ENCODE results near the gene DXO. TPM values are rescaled to one million over a fixed set of nuclear protein-coding genes. Genes with fewer than 3 reads are reported as not detected.
"Not testable (repeated sequence)": the region's sequence is repeated elsewhere in the genome, so short reads cannot be mapped to it uniquely, and the experiment has no call there.

DXO gene
- total RNA-seq: 10.6 and 16.9 TPM in 2 replicates

DNA sequence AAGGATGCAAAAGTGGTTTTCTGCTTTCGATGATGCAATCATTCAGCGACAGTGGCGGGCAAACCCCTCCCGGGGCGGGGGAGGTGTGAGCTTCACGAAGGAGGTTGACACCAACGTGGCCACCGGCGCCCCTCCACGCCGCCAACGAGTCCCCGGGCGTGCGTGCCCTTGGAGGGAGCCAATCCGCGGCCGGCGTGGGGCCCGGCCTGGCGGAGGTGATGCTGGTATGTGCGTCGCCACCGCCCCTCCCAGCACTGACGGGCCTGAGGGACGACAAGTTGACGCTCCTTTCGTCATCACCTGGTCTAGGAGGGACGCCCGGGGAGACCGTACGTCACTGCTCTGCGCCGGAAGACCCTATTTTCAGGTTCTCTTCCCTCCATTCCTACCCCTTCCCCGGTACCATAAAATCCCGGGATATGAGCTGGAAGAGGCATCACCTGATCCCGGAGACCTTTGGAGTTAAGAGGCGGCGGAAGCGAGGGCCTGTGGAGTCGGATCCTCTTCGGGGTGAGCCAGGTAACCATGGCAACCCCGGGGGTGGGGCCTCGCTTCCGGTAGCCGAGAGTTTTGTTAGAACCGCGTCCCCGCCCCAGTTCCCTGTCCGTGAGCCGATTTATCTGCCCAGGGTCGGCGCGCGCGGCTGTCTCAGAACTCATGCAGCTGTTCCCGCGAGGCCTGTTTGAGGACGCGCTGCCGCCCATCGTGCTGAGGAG, at the start of gene DXO:
Gene DXO, minus strand, starts transcription at position 146 of the 716 bp plus-strand sequence. CDS start 463 bp downstream, outside the sequence.
- DNase-seq (ENCODE audit: low read depth): peak; percentile 95

DNA sequence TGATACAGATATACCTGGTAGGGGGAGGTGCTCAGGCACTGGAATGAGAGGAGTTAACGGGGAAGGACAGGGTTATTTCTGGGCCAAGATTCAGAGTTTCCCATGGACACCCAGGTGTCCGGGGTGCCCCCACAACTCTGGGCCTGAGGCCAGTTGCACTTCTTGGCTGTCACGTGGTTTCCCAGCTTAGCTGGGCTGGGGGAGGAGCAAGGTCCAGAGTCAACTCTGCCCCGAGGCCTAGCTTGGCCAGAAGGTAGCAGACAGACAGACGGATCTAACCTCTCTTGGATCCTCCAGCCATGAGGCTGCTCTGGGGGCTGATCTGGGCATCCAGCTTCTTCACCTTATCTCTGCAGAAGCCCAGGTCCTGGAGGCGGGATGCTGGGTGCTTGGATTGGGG, 42.6 kb upstream of the DXO start, which contains the start of gene C4B:
Gene C4B, plus strand, starts transcription at position 249 of the 400 bp plus-strand sequence. Its CDS starts 51 bp downstream, at position 300.
- DNase-seq (ENCODE audit: low read depth): not testable (repeated sequence)

DNA sequence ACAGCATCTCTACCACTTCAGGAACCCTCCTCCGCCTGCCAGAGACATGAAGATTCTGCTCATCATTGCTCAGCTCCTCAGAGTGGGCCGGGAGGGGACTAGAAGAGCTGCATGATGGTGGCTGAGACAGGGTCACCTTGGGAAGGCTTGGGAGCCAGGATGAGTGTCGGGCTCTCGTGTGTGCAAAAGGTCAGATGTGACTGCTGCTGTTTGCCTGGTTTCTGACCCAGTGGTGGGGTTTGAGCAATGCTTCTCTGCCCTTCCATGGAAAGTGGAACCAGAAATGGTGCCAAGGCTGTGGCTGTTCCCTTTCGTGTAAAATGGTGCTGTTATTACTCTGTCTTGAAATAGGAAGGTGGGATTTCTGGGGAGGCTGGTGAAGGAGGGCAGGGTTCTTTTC, 41.8 kb upstream of the DXO start:
- DNase-seq (ENCODE audit: low read depth): not testable (repeated sequence)

DNA sequence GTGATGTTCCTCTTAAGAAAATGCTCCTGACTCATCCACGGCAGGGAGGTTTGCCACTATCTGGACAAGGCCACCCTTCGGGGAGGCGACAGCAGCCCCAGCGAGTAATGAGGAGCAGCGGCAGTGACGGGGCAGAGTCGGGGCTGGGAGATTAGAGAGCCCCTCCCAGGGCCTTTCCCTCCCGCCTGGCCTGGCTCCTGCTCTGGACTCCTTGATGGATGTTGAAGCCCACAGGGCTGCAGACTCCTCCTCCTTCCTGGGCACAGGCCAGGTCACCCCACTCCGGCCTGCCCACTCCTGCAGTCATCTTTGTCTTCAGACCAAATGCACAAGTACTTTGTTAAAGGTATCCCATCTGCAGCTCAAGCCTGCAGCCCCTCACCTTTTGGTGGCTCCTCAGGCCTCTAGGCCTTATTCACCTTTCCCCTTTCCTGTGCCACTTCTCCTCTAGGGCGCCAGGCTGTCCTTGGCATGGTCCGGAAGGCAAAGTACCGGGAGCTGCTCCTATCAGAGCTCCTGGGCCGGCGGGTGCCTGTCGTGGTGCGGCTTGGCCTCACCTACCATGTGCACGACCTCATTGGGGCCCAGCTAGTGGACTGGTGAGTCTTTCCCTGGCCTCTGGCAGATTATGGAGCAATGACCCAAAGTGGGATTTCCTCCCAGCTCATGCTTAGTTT, 41.1 kb upstream of the DXO start:
- DNase-seq (ENCODE audit: low read depth): not testable (repeated sequence)

DNA sequence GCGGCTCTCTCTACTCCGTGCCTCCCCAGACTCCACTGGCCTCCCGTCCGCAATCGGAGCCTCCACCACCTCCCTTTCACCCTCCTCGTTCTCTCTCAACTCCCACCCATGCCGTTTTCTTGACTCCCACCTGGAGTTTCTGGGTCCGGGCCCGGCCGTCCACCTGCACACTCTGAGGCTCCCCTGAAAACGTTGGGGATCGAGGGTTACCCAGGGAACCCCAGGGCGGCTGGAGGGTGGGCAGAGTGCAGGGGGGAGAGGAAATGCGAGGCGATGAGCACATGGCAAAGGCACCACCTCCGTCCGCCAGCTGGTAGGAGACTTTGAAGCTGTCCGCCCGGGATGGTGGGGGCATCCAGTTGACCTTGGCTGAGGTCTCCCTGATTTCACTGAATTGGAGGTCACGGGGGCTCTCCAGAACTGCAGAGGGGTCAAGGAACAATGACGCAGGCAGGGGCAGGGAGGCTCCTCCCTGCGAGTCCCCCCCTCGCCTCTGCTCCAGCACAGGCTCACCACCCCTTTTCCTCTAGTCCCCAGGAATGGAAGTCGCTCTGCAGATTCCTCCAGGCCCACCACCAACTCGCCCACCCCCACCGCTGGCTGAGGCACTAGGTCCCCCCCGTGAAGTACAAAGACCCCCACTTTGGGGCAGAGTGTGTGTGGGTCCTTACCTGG, 39.1 kb upstream of the DXO start:
- not testable (repeated sequence) for DNase-seq (ENCODE audit: low read depth)

DNA sequence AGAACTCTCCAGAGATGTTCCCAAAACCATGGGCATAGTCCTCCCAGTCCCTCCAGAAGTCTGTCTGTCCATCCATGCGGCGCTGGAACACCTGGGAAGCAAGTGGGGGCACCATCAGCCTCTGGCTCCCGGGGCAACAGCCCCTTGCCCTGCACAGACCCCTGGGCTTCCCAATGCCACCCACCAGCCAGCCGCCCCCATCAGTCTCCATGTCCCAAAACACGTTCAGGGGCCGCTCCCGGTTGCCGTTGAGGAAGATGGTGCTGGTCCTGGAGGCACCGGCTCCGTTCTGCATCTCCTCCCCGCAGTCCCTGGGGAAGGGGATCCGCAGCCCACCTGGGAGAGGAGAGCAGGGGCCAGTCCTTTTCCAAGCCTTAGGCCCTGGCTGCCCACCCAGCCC, 37.6 kb upstream of the DXO start:
- not testable (repeated sequence) for DNase-seq (ENCODE audit: low read depth)

DNA sequence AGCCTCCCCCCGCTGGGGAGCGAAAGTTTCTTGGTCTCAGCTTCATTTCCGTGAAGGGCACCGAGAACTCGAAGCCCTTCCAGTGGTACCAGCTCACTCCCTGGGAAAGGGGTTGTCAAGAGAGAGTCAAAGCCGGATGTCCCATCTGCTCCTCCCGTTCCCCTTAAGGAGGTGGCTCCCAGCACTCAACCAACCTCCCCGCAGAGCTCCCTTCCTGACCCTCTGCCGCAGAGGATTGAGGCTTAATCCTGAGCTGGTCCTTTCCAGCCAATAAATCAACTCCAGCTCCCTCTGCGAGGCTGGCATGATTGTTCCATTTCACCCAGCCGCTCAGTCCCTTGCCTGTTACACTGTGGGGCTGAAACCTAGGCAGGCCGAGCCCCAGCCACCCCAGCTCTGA, 36.7 kb upstream of the DXO start:
- DNase-seq (ENCODE audit: low read depth): not testable (repeated sequence)

DNA sequence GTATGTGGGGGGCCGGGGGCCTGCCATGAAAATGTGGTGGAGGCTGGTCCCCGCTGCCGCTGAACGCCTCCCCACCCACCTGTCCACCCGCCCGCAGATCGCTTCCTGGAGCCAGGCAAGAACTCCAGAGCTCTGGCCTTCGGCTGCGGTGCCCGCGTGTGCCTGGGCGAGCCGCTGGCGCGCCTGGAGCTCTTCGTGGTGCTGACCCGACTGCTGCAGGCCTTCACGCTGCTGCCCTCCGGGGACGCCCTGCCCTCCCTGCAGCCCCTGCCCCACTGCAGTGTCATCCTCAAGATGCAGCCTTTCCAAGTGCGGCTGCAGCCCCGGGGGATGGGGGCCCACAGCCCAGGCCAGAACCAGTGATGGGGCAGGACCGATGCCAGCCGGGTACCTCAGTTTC, 36.1 kb upstream of the DXO start:
- not testable (repeated sequence) for DNase-seq (ENCODE audit: low read depth)

DNA sequence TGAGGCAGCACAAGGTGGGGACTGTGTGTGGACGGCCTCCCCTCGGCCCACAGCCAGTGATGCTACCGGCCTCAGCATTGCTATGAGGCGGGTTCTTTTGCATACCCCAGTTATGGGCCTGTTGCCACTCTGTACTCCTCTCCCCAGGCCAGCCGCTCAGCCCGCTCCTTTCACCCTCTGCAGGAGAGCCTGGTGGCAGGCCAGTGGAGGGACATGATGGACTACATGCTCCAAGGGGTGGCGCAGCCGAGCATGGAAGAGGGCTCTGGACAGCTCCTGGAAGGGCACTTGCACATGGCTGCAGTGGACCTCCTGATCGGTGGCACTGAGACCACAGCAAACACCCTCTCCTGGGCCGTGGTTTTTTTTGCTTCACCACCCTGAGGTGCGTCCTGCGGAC, 35.1 kb upstream of the DXO start:
- not testable (repeated sequence) for DNase-seq (ENCODE audit: low read depth)

DNA sequence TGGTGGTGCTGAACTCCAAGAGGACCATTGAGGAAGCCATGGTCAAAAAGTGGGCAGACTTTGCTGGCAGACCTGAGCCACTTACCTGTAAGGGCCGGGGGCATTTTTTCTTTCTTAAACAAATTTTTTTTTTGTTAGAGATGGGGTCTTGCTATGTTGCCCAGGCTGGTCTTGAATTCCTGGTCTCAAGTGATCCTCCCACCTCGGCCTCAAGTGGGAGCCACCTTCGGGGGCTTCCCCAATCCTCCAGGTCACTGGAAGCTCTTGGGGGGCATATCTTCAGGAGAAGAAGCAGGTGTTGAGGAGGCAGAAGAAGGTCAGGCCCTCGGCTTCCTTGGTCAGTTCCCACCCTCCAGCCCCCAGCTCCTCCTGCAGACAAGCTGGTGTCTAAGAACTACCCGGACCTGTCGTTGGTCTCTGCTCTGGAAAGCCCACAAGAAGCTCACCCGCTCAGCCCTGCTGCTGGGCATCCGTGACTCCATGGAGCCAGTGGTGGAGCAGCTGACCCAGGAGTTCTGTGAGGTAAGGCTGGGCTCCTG, 34.1 kb upstream of the DXO start:
- DNase-seq (ENCODE audit: low read depth): not testable (repeated sequence)

DNA sequence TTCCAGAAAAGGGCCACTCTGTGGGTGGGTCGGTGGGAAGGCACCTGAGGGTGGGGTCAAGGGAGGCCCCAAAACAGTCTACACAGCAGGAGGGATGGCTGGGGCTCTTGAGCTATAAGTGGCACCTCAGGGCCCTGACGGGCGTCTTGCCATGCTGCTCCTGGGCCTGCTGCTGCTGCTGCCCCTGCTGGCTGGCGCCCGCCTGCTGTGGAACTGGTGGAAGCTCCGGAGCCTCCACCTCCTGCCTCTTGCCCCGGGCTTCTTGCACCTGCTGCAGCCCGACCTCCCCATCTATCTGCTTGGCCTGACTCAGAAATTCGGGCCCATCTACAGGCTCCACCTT, 33.6 kb upstream of the DXO start:
- not testable (repeated sequence) for DNase-seq (ENCODE audit: low read depth)

DNA sequence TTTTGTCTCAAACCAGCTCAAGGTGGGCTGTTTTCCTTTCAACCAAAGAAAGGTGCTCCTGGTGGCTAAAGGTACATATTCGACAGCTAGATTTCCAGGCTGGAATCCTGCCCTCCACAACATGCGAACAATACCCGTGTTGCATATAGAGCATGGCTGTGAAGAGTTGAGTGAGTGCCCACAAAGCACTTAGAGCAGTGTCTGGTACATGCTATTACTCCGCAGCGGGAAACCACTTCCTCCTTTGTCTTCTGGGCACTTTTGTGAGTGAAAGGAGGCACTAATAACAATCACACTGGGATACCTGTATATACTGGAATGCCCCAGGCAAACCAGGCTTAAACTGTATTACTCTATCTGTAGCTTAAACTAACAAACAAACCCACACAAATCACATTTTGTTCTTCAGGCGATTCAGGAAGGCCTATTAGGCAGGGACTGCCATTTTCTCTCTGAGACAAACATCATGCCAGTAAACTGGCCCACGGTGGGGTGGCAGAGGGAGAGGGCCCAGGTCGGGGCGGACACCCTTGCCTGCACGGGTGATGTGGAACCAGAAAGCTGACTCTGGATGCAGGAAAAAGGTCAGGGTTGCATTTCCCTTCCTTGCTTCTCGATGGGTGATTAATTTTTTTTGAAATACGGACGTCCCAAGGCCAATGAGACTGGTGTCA, 33.1 kb upstream of the DXO start:
- not testable (repeated sequence) for DNase-seq (ENCODE audit: low read depth)

DNA sequence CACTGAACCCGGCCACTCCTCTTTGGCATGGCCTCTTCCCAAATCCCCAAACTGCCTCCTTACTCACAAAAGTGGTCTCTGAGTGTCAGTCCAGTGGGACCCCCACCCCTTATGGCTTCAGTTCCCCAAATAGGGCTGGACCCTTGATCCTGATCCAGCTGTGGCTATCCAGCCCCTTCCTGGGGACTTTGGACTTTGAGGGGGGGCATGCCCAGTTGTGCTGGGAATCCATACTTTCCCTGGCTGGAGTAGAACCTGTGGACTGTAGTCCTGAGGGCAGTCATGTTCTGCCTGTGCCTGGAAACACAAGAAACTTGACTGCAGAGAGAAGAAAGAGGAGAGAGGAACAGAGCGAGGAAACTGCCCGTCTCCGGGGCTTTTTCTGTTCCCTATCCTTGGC, 32.5 kb upstream of the DXO start:
- not testable (repeated sequence) for DNase-seq (ENCODE audit: low read depth)

DNA sequence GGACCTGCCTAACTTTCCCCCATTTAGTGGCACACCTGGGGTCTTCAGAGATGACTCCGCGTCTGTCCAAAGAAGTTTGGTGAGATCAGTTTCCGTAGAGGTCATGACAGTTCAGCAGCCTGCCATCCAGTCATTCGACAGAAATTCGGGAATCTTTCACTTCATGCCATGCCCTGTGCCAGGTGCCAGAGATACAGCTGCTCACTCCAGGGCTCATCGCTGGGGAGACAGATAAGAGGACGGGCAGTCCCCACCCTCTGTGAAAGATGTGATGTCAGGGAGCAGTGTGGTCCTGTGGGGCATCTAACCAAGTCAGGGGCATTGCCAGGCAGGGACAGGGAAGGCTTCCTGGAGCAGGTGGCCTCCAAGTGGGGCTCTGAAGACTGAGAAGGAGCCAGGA, 31.4 kb upstream of the DXO start:
- not testable (repeated sequence) for DNase-seq (ENCODE audit: low read depth)

DNA sequence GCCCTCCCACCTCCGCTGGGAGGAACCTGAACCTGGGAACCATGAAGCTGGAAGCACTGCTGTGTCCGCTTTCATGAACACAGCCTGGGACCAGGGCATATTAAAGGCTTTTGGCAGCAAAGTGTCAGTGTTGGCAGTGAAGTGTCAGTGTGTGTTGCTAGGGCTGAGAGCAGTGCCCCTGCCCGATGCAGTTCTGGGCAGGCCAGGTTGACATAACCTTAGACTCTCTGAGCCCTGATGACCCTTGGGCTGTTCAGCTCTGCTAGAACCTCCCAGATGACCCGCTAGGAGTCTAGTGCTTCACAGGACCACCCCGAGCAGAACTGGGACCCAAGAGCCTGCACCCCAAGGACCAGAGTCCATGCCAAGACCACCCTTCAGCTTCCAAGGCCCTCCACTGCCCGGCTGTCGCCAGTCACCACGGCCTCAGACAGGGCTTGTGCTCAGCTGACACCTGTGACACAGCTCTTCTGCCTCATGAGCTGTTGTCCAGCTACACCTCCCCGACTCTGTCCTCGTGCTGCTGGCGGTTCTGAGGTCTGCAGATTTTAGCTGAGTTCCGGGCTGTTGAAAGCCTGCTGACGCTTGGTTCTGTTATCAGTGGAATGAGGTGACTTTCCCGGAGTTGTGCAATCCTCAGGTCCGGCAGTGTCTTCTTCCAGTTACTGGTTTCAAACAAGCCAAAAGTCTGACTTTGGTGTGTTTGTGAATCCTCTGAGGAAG, 30.8 kb upstream of the DXO start:
- not testable (repeated sequence) for DNase-seq (ENCODE audit: low read depth)

DNA sequence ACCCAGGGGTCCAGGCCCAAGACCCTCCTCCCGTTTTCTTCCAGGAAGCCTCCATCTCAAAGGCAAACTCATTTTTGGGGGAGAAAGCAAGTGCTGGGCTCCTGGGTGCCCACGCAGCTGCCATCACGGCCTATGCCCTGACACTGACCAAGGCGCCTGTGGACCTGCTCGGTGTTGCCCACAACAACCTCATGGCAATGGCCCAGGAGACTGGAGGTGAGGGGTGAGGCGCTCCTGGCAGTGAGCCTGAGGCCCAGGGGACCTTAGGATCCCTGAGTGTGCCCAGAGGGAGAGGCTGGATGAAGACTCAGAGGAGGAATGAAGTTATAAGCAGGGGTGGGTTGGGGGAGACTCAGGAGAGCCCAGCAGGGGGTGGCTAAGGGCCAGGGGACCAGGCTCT, 24.4 kb upstream of the DXO start:
- DNase-seq (ENCODE audit: low read depth): not testable (repeated sequence)

DNA sequence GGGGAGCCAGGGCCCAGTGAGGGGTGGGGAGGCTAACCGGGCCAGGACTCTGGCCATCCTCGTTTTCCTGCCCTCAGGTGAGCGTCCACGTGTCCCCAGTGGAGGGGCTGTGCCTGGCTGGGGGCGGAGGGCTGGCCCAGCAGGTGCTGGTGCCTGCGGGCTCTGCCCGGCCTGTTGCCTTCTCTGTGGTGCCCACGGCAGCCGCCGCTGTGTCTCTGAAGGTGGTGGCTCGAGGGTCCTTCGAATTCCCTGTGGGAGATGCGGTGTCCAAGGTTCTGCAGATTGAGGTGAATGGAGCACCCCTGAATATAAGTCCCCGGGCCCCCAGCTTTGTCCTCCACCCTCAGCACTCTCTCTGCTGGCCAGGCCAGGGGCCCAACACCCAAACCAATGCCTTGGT, 22.5 kb upstream of the DXO start:
- DNase-seq (ENCODE audit: low read depth): not testable (repeated sequence)

DNA sequence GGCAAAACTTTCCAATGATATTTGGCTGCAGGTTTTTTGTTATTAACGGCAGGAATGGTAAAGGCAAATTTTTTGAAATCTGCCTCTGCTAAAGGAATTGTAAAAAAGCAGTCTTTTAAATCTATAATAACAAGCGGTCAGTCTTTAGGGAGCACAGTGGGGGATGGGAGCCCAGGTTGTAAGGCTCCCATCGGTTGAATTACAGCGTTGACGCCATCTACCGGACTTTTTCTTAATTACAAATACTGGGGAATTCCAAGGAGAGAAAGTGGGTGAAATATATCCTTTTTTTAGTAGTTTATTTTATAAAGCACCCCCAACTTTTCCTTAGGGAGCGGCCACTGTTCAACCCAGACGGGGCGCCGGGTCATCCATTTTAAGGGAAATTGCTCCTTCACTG, 17.4 kb upstream of the DXO start:
- DNase-seq (ENCODE audit: low read depth): not testable (repeated sequence)

DNA sequence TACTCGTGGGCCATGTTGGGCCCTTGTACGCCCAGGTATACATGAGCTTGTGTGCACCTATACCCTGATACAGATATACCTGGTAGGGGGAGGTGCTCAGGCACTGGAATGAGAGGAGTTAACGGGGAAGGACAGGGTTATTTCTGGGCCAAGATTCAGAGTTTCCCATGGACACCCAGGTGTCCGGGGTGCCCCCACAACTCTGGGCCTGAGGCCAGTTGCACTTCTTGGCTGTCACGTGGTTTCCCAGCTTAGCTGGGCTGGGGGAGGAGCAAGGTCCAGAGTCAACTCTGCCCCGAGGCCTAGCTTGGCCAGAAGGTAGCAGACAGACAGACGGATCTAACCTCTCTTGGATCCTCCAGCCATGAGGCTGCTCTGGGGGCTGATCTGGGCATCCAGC, 9.8 kb upstream of the DXO start, which contains the start of gene C4A:
Gene C4A, plus strand, starts transcription at position 314 of the 400 bp plus-strand sequence. Its CDS starts 51 bp downstream, at position 365.
- DNase-seq (ENCODE audit: low read depth): not testable (repeated sequence)

DNA sequence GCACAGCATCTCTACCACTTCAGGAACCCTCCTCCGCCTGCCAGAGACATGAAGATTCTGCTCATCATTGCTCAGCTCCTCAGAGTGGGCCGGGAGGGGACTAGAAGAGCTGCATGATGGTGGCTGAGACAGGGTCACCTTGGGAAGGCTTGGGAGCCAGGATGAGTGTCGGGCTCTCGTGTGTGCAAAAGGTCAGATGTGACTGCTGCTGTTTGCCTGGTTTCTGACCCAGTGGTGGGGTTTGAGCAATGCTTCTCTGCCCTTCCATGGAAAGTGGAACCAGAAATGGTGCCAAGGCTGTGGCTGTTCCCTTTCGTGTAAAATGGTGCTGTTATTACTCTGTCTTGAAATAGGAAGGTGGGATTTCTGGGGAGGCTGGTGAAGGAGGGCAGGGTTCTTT, 9.1 kb upstream of the DXO start:
- not testable (repeated sequence) for DNase-seq (ENCODE audit: low read depth)

All from renal cortical epithelial cell (primary cell).